Stimulated activated naive CD4-positive, alpha-beta T cell (primary cell): ENCODE results near the gene NEXMIF.
A peak's percentile ranks its signal among the peaks of the same experiment; 100 is the strongest.
"Not testable (repeated sequence)": the region's sequence is repeated elsewhere in the genome, so short reads cannot be mapped to it uniquely, and the experiment has no call there.

ENCODE experiments used
- DNase-seq, 6 experiments: peaks; one replicate each; lab custom pipeline; 2025; lab: John Stamatoyannopoulos, UW

The NEXMIF gene

DNA sequence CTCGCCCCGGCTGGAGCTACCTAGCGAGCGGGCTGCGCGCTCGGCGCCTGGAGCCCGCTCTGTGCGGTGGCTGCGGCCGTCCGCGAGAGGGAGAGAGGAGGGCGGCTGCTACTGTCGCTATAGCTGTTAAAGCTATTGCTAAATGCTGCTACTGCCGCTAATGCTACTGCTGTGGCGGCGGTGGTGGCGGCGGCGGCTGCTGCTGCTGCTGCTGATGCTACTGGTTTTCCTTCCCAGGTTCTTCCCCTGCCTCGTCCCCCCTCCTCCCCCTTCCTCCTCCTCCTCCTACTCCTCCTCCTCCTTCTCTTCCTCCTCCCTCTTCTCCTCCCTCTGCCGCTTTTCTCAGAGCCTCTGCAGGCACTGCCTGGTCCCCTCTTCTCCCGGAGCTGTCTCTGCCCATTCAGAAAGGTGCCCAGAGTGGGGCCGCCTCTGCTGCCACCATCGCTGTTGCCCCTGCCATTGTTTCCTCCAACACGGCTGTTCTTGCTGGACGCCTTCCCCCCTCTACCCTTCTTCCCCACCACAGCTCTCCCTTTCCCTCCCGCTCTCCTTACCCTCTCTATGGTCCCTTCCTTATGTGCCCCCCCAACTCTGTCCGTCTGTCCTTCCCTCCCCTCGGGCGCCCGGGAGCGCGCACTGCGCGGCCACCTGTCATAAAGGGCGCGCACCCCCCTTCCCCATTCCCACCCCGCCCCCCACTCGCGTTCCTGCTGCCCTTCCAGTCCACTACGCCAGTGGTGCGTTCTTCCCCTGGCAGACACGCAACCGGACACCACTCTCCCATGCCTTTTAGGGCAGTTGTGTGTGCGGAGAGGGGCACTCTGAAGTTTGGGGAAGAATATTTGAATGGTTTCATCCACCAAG is at the start of gene NEXMIF:
TSS of gene NEXMIF (minus strand) at position 228 of the 864 bp plus-strand sequence.
- peak in 5 of 6 experiments; percentile 14 to 58 (median 27) for DNase-seq

DNA sequence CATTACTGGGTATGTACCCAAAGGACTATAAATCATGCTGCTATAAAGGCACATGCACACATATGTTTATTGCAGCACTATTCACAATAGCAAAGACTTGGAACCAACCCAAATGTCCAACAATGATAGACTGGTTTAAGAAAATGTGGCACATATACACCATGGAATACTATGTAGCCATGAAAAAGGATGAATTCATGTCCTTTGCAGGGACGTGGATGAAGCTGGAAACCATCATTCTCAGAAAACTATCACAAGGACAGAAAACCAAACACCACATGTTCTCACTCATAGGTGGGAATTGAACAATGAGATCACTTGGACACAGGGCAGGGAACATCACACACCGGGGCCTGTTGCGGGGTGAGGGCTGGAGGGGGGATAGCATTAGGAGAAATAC is 36.7 kb upstream of the NEXMIF start:
- DNase-seq: not testable (repeated sequence)

DNA sequence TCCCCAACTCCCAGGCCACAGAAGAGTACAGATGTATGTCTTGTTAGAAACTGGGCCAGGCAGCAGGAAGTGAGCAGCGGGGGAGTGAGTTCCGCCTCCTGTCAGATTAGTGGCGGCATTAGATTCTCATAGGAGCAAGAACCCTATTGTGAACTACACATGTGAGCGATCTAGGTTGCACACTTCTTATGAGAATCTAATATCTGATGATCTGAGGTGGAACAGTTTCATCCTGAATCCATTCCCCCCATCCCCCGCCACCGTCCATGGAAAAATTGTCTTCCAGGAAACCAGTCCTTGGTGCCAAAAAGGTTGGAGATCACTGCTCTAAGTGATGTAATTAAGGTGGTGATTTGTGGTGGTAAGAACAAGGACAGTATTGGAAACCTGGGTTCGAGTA is 24.5 kb upstream of the NEXMIF start:
- no peak for DNase-seq

DNA sequence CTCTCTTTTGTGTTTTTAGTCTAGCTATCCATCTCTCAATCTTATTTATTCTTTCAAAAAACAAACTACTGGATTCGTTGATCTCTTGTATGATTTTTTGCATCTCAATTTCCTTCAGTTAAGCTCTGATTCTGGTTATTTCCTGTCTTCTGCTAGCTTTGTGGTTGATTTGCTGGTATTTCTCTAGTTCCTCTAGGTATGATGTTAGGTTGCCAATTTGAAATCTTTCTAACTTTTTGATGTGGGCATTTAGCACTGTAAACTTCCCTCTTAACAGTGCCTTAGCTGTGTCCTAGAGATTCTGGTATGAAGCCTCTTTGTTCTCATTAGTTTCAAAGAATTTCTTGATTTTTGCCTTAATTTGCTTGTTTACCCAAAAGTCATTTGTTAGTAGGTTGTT is 15.2 kb upstream of the NEXMIF start:
- peak in 3 of 6 experiments; percentile 0 to 45 (median 15) for DNase-seq

DNA sequence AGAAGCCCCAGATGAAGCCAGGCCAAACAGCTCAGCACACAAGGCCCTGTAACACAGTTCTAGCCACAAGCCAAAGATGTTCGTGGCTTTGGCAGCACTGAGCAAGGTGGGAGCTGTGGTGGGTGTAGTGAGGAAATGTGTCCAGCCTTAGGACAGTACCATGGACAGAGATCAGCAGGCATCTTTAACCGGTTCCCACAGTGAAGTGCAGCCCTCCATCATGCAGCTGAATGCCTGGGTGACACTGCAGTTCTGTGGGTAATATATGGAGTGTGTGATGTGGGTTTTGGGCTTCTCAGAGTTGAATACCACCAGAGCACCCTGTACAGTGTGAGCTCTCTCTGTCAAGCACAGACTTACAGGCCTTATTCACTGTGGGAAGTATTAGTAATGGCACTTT is 6.0 kb upstream of the NEXMIF start:
- DNase-seq: no peak

GRCh38 chrX:74924449-74925224 is 615 bp downstream of the NEXMIF start:
- DNase-seq: peak in 5 of 6 experiments; percentile 11 to 60 (median 28)

DNA sequence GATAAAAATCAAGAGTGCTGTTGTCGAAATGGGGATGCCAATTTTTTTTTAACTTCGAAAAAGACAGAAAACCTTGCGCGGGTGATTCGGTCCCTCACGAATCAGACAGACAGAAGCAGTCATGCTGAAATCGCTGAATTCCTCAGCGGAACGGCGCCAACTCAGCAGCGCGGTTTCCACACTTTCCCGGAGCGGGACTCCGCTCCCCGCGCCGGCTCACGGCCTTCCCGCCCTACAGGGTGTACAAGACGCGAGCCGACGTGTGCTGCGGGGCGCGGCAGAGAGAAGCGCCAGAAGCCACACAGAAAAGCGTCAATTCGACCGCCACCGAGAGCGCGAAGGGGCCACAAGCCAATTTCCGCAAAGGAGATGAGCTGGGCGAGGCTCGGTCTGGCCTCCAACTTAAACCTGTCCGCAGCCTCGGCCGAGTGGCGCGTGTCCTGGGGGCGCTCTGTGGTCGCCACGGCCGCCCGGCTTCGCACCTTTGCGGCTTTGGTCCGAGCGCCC is 1.3 kb downstream of the NEXMIF start:
- DNase-seq: peak in 4 of 6 experiments; percentile 1 to 34 (median 14)

GRCh38 chrX:74922922-74923543 is 2.2 kb downstream of the NEXMIF start:
- no peak for DNase-seq

DNA sequence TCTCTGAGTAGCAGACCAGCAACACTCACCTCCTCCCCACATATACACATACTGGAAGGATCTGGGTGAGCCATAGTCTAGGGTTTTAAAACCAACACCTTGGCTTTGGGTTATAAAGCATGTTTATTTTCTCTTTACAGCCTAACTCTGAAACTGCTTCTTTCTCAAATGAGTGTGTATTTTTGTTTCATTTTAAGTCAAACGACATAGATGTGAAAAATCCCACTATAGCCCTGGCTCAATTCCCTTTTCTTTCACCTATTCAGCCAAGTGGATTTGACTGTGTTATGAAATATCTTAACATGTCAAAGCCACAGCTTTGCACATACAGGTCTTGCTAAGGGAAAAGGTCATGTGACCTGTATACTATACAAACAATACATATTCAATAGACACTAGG is 13.8 kb downstream of the NEXMIF start:
- no peak for DNase-seq

DNA sequence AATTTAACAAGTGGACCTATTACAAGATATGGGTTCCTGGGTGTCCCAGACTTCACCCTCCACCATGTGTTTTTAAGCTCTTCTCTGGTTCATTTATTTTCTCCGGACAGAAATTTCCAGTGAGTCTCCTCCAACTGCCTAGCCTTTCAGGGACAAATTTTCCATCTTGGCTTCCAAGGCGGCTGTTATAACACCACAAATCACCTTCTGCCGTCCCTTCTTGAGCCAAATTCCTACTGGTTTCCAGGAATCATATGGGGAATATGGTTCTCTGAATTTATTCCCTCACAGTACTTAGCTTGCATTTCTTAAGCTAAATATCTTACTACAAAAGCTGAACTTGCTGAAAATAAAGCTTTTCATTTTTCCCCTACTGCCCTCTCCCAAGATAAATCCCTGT is 18.8 kb downstream of the NEXMIF start:
- DNase-seq: no peak

DNA sequence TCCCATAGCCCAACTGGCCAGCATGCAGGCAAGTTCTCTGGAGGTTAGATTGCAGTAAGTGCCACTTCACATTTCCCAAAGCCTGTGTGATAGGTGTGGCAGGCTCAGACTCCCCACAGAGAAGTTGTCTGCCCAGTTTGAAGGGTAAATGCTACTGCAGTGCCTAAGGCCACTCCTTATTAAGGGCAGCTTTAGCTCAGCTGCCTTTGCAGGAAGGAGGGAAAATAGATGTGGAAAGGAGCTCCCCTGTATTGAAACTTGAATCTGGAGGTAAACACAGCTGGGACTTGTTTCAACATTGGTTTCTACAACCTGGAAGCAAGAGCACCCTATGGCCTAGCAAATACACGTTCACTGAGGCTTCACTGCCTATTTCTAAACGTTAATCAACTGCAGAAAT is 22.4 kb downstream of the NEXMIF start:
- DNase-seq: no peak

- DNase-seq: no peak
Measured at GRCh38 chrX:74892561-74892960, 32.7 kb downstream of the NEXMIF start.

DNA sequence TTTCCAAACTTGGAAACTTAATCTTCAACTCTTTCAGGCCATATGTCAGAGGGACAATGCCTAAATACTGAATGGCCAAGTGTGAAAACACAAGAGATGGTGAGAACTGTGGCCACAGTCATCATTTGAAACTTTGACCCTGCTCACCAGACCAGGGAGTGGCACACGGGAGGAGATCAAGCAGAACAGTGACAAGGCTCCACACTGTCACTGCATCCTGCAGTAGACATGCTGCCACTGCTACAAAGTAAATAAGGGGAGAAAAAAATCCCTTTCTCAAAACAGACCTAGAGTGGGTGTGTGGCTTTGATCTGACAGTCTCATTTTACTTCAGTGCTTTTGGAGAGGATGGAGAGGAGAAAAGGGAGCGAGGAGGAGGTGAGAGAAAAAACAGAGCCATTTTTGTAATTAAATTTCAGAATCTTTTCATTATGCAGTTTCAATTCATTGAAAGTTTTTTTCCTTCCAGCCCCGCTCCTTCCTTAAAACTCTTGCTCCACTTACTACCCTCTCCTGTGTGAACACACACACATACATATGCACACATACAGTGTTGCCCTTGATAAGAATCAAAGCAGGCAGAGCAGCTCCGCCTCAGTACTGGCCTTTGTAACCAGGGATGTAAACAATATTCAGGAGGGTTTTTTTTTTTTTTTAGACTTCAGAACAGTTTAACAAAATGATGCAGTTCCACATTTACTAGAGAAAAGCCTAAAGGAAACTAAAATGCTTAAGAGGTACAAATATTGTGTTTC is 34.4 kb downstream of the NEXMIF start:
- DNase-seq: no peak

GRCh38 chrX:74882383-74882782 is 42.9 kb downstream of the NEXMIF start:
- not testable (repeated sequence) for DNase-seq

DNA sequence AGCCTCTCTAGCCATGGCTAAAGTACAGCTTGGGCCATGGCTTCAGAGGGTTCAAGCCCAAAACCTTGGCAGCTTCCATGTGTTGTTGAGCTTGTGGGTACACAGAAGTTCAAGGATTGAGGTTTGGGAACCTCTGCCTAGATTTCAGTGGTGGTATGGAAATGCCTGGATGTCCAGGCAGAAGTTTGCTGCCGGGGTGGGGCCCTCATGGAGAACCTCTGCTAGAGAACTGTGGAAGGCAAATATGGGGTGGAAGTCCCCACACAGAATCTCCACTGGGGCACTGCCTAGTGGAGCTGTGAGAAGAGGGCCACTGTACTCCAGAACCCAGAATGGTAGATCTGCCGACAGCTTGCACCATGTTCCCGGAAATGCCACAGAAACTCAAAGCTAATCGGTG is 59.5 kb downstream of the NEXMIF start:
- no peak for DNase-seq

- no peak for DNase-seq
Measured at GRCh38 chrX:74853255-74853654, 72.0 kb downstream of the NEXMIF start.

DNA sequence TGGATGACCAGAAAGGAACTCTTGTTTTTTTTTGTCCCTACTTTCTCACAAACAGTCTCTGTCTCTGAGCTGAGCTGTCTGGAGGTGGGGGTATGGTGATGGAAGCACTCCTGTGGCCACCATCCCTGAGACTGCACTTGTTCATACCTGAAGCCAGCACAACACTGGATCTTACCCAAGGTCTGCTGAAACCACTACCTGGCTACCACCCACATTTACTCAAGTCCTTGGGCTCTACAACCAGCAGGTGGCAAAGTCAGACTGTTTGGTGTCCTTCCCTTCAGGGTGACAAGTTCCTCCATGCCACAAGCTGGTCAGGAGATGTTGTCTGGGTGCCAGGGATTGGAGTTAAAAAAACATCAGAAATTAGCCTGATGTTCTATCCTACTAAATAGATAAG is 89.7 kb downstream of the NEXMIF start:
- DNase-seq: no peak

GRCh38 chrX:74819797-74820196 is 105.5 kb downstream of the NEXMIF start:
- DNase-seq: not testable (repeated sequence)

DNA sequence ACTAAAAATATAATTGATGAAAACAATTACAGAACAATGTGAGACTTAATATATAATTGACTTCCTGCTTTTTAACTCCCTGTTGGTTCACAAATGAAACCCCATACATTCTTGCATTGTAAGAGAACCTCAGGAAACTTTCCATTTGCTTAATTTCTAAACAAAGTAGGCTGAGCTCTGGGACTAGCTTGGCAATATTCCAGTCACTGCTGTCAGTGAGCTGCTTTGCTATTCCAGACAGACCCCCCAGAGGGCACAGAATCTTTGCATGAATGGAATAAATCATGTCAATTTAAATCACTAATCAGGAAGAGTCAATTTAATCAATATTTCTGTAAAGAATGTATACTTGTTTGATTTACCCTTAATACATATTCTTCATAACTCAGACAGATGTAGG is 110.6 kb downstream of the NEXMIF start:
- DNase-seq: no peak

DNA sequence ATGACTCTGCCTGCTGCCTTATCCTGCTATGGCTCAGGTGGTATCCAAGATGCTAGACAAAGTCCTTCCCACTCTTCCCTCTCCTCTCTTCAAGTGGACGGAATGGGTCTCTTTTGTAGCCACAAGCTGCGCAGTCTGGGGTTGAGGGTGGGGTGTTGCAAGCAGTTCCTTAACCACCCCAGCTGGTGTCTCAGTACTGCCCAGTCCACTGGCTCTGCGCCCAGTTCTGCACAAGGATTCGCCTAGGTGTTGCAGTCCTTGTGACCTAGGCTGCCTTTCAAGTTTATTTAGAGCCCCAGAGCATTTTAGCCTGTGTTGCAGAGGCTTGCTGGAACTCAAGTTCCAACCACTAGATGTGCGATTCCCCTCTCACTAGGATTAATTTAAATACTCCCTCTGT is 120.7 kb downstream of the NEXMIF start:
- no peak for DNase-seq

GRCh38 chrX:74800062-74800461 is 125.2 kb downstream of the NEXMIF start:
- no peak for DNase-seq
